Measurements from ENCODE around the gene ZNF618.

- TF ChIP-seq CTCF (conservative IDR thresholded peaks at IDR 0.05; ENCODE audit: low read length), result no peak
- no peak for TF ChIP-seq EZH2phosphoT487 (IDR thresholded peaks at IDR 0.05; ENCODE audit: borderline replicate concordance)
Observed at GRCh38 chr9:113931777-113932176, 55.7 kb downstream of the ZNF618 start.
